ENCODE data around the gene PSMB7. TPM values are rescaled to one million over a fixed set of nuclear protein-coding genes. Genes with fewer than 3 reads are reported as not detected.

The PSMB7 gene
- total and polyA plus RNA-seq, 2 of the 4 experiments (the other 2 are of a cell fraction) = 340 to 430 TPM

GRCh38 chr9:124437086-124437485 is 21.8 kb upstream of the PSMB7 start:
- no peaks in the 10 kb centered on the region for H4K20me1 ChIP-seq (ENCODE audit: insufficient read depth, low read length)
- H4K8ac ChIP-seq (ENCODE audit: low read depth in 2 of 2, low read length in 2 of 2) = no peak overlapping the region
- no peaks in the 10 kb centered on the region for H3K9me1 ChIP-seq (ENCODE audit: insufficient read depth, low read length)
- no peak overlapping the region for H2BK5ac ChIP-seq (ENCODE audit: low read depth, low read length, poor library complexity, severe bottlenecking)
- no TSS peak for BruUV-seq (replicated peaks)
- peaks cover 9% of the 10 kb centered on the region for H3K9me3 ChIP-seq (ENCODE audit: control insufficient read depth, insufficient read depth, low read length)
- TF ChIP-seq RFX5 (IDR thresholded peaks at IDR 0.05; ENCODE audit: low read depth, low read length) = no peak
- no peak for TF ChIP-seq BHLHE40 (IDR thresholded peaks at IDR 0.05; ENCODE audit: low read depth, low read length)
- no peak for TF ChIP-seq CEBPB (IDR thresholded peaks at IDR 0.05; ENCODE audit: low read depth, low read length)
- no peak for TF ChIP-seq RAD21 (IDR thresholded peaks at IDR 0.05; ENCODE audit: low read length)
- no peak for TF ChIP-seq USF2 (IDR thresholded peaks at IDR 0.05; ENCODE audit: low read depth, low read length)
- no peak for TF ChIP-seq SMC3 (IDR thresholded peaks at IDR 0.05; ENCODE audit: low read depth, low read length)
- no peak for TF ChIP-seq CTCF (conservative IDR thresholded peaks at IDR 0.05; ENCODE audit: low read depth, low read length)
- no peak for TF ChIP-seq POLR2A (IDR thresholded peaks at IDR 0.05; ENCODE audit: low read depth, low read length)
- no peak for TF ChIP-seq ELK1 (IDR thresholded peaks at IDR 0.05; ENCODE audit: borderline replicate concordance, low read depth, low read length)
- no peak for TF ChIP-seq RCOR1 (IDR thresholded peaks at IDR 0.05; ENCODE audit: insufficient replicate concordance, low read length)
- TF ChIP-seq MAZ (IDR thresholded peaks at IDR 0.05; ENCODE audit: borderline replicate concordance, low read depth, low read length) = no peak
- no peak for TF ChIP-seq MAFK (IDR thresholded peaks at IDR 0.05; ENCODE audit: low read depth, low read length)
- no peak for TF ChIP-seq MXI1 (IDR thresholded peaks at IDR 0.05; ENCODE audit: borderline replicate concordance, low read depth, low read length)
- no peak overlapping the region for H3K27ac ChIP-seq (ENCODE audit: insufficient read depth, low read length)
- no peak overlapping the region for H2BK20ac ChIP-seq (ENCODE audit: low read depth, low read length)
- no peak overlapping the region for H3K18ac ChIP-seq (ENCODE audit: low read depth, low read length)
- no peak overlapping the region for H3K14ac ChIP-seq (replicated peaks; ENCODE audit: low read depth, low read length)
- no peak overlapping the region for H3K4ac ChIP-seq (ENCODE audit: low read depth, low read length)
- ATAC-seq (ENCODE audit: low read depth) = no peak
- H3K4me1 ChIP-seq (ENCODE audit: control insufficient read depth, insufficient read depth, low read length) = no peaks in the 10 kb centered on the region
- no peak overlapping the region for H2BK120ac ChIP-seq (ENCODE audit: low read depth, low read length)
- no peak overlapping the region for H3K9ac ChIP-seq (ENCODE audit: low read depth, low read length)
- DNase-seq = no peak
- intact Hi-C loops (cut with micrococcal nuclease) = no loop called here
- no peak overlapping the region for H2AK5ac ChIP-seq (ENCODE audit: low read depth, low read length)
- H2AFZ ChIP-seq (replicated peaks; ENCODE audit: low read length, poor library complexity) = no peak overlapping the region
- H4K91ac ChIP-seq (ENCODE audit: insufficient read depth, low read depth, low read length) = no peak overlapping the region
- no peaks in the 10 kb centered on the region for H3K36me3 ChIP-seq (ENCODE audit: control insufficient read depth, insufficient read depth, low read length)
- no CpG with 5 or more reads among the region's 3 CpGs for WGBS, 2 experiments (ENCODE audit: extremely low coverage in 2 of 2, insufficient read length in 1 of 2)
- POLR2A ChIA-PET (ENCODE audit: unreplicated experiment) = no interaction called here
- no peak overlapping the region for H3K56ac ChIP-seq (ENCODE audit: extremely low read depth, insufficient read depth, low read length)
- in situ Hi-C loops (cut with MboI; ENCODE audit: low sequenced_read_pairs) = no loop called here
- no peak overlapping the region for H4K5ac ChIP-seq (ENCODE audit: low read depth, low read length)
- no peak overlapping the region for H3K4me3 ChIP-seq (ENCODE audit: insufficient read depth, low read depth, low read length)
- peaks cover 45% of the 10 kb centered on the region for H3K27me3 ChIP-seq (ENCODE audit: control insufficient read depth, insufficient read depth, low read length)
- H3K23ac ChIP-seq (ENCODE audit: low read depth, low read length) = no peak overlapping the region
- H2AK9ac ChIP-seq (replicated peaks; ENCODE audit: low read depth, low read length, poor library complexity) = no peak overlapping the region
- H3K79me1 ChIP-seq (ENCODE audit: low read depth in 1 of 2, low read length in 2 of 2) = no peaks in the 10 kb centered on the region
- dilution Hi-C loops (cut with HindIII; ENCODE audit: low sequenced_read_pairs, unreplicated experiment) = no loop called here
- H2BK15ac ChIP-seq (ENCODE audit: low read depth, low read length) = no peak overlapping the region
- H3K4me2 ChIP-seq (ENCODE audit: low read depth, low read length) = no peak overlapping the region
- CTCF ChIA-PET = no interaction called here
